ENCODE results near the gene SLC41A1.

SLC41A1 gene

DNA sequence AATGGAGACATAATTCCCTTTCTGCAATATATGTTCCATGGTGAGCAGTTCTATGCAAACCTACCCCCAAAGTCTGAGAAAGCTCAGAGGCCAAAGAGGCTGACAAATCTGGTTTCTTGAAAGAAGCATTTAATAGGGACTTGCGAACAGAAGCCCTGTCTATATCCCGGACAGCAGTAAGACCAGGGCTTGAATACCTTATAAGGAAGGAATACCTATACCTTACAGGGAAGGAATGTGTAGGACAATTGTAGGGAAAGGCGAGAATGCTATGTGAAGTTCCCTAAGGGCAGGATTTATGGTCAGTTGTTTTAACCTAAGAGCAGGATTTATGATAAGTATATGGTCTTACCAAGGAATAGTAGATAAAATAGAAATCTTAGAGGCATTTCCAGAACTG lies 5.0 kb upstream of the SLC41A1 start:
- DNase-seq, result no peak

DNA sequence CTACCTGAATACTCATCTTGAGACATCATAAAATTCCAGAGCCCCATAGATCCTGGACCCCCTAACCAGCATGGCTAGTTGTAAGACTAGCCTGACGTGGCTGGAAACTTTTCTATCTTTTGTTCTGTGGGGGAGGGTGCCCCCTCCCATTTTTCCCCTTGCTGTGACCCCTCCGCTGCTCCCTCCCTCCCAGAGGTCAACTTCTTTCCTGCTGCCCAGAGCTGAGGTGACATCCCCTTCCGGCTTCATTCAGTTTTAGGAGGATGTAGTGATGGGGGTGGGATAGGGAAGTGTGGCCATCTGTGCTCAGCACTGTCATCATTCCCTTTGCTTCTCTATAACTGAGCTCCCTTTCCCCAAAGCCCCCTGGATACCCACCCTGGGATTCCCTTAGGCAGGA lies 4.4 kb upstream of the SLC41A1 start:
- DNase-seq, result no peak

DNA sequence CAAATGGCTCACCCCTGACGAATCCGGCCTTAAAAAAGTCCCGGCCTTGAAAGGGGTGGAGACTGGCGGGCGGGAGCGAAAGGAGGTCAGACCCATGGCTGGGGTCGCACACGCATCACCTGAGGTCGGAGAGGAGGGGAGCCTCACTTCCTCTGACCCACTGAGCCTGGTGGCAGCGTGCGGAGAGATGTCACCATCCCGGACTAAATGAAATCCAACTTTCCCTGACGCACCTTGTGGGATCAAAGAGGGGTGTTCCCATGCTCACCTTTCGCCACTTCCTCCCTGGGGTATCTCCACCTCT lies 709 bp upstream of the SLC41A1 start:
- no peak for DNase-seq

DNA sequence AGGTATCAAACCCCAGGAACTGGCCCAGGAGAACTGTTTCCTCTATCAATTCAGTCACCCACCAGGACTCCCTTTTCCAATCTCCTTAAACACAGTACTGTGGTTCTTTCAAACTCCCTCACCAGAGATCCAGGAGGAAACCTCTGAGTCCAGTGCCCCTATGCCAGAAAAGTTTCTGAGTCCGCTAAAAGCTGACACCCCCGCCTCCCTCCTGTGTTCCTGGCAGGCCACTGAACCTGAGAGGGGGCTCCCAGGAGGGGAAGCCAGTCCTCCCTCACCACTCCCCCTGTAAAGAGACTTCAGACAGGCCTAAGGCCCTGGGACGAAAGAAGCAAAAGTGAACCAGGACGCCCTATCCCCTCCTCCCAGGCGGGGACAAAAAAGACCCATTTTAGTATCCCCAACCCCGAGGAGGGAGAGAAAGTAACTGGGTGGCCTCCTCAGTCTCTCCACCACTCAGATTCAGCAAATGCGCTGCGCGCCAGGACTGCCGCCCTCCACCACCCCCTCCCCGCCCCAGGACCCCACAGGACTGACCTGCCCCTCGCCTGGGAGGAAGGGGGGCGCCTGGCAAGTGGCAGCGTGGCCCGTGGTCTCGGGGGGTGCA lies 624 bp downstream of the SLC41A1 start:
- DNase-seq, result peak; percentile 22

DNA sequence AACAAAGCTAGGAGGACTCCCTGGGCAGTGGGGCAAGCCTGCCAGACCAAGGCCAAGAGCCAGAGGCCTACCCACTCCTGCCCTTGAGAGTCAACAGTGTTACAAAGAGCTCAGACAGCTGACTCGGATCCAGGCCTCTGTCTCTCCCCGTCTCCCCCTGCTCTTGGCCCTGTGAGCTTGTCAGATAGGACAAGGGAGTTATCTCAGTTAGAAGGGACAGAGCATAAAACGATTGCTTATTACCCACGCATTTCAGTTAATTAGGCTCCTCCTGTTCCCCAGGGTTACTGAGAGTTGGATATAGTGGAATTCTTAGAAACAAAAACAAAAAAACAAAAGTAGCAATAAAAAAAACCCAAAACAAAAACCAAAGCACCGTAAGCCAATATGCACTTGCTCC lies 1.3 kb downstream of the SLC41A1 start:
- no peak for DNase-seq

DNA sequence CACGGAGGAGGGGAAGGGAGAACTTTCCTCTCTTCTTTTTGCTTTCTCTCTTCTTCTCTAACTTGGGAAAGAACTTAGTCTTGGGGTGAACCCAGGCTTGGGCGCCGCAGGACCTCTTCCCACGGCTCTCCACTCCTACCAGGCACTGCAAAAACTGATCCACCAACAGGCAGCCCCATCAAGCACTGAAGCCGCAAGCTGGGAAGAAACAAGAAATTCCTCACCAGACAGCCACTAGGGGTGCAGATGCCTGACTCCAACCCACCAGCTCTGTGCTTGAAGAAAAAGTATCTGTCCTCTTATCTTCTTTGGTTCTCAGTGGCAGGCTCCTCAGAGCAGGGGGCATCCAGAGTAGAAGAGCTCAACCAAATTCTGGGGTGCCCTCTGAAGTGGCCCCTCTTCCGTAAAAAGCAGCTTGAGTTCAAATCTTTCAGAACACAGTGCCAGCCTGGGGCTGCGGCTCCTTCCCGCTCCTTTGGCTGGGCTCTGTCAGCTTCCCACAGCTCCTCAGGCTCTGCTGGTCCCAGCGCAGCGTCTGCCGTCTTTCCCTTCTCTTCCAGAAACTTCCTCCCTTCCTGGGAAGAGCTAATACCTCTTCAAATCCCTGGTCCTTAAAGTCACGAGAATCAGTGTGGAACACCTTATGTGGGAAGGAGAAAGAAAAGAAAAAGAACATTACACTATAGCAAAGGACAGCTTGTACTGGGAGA lies 2.4 kb downstream of the SLC41A1 start:
- no peak for DNase-seq

DNA sequence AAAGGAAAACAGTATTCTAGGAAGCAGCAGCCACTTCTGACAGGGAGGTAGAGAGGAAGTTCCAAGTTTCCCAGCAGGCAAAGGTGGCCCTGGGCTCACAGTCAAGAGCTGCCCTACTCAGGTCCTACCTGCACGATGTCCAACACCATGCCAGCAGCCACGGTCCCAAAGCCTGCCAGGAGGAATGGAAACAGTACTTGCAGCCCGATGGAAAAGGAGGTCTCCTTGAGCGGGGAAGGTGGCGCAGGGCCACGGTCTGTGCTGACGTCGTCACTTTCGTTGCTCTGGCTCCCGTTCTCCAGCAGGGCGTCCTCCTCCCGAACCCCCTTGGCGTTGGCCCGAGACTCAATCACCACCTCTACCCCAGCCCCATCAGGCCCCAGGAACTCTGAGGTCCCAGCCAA lies 3.1 kb downstream of the SLC41A1 start:
- DNase-seq, result no peak

DNA sequence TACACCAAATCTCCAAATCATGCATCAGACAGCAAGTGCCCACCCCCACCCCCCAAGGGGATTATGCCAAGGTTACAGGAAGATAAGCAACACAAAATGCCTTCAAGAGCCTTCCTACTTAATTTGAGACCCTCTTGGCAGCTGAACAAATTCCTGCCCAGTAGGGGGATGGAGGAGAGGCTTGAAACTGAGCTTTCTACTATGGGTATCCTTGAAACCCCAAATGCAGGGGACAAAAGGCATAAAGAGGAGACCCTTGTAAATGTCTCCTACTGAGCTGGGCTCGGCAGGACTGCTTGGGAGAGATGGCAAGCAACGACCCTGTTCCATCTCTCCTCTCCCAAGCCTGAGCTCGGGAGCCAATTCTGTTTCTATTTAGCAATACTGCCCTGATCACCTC lies 3.5 kb downstream of the SLC41A1 start:
- no peak for DNase-seq

DNA sequence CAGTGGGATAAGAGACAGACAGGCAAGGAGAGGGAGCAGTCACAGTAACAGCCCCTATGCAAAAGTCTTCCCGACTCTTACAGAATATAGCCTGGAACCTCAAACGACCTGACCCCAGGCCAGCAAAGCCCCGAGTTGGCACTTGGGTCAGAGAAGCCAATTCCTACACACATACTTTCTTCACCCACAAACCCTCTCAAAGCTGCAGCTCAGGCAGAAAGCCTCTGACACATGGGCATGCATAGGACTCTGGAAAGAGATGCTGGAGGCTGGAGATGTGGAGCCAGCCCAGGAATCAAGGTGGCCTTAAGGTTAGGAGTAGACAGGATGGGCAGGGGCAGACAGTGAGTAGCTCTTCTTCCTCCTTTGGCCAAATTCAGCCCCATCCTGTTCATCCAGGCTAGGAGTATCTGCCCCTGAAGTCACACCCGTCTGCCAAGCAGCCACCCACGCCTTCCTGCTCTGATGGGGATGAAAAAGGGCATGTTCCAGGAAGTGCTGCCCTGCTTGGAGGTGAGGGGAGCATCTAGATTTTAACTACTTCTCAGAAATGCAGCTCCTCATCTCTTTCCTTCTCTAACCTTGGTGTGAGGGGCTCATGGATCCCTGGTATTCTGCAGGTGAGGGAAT lies 7.8 kb downstream of the SLC41A1 start:
- no peak for DNase-seq

DNA sequence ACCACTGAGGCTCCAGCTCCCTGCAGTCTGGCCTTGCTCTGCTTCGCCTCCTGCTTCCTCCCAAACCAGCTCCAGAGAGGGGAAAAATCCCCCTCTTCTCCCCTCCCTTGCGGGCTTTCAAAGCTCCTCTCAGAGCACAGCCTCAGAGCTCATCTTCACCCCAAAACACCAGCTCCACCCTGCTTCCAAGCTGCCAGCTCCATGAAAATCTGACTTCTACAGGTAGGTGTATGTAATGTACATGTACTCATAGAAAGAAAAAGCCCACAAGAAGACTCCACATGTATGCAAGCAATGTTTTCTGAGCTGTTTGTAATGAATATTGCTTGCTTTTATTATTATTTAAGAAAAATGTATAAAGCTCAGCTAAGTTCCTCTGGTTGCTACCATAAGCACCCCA lies 8.4 kb downstream of the SLC41A1 start:
- no peak for DNase-seq

DNA sequence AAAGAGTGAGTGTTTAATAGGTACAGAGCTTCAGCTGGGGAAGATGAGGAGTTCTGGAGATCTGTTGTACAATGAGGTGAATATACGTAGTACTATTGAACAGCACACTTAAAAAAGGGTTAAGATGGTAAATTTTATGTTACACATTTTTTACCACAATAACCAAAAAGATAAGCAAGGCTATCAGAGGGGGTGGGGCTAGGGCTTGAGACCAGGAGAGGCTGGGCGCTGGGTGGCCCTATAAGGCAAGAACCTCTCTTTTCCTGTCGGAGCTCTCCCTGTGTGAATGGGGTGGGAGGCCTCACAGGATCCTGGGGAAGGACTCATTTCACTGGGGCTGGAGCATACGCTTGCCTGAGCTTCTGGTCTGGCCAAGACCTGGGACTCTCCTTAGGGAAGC lies 9.0 kb downstream of the SLC41A1 start:
- no peak for DNase-seq

DNA sequence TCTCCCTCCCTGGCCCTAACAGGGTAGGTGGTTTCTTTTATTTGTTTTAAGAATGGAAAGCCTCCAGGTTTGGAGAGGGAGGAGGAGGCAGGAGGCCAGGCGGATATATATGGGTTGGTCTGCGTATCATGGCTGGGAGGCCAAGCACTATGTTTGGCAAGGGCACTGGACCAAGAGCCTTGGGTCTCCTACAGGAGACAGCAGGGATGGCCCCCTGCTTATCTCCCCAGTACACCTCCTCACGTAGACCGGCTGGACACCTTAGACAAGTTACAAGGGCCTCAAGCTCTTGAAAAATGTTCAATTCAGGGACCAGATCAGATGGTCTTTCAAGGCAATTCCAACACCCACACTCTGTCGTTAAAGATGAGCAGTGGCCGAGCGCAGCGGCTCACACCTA lies 10.9 kb downstream of the SLC41A1 start:
- no peak for DNase-seq

DNA sequence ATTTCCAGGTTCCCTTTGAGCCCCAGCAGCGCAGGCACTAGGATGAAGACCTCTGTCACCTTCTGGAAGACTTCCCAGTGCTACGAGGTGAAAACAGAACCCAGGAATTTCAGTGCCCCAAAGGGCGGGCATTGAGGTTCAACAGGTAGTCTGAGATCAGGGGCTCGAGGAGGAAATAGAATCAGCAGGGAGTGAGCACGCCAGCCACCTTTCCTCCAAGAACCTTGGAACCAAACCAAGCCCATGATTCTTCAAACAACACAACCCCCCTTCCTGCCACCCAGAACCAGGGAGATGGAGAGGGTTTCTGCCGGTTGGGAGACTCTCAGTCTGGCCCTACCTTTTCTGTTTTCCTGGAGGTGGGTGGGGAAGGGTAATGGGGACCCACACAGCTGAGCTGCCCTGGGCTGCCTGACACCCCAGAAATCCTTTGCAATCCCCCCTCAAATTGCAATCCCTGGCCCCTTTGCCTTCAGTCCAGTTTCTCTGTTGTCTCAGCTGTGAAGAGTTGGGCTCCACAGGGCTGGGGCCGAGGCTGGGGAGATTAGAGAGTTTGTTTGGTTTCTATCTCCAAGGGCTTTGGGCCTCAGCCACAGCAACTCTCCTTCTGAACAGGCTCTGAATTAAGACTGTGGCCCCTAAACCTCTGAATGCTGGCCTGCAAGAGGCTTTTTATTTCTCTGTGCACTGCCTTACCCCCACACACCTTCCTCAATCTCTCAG lies 11.9 kb downstream of the SLC41A1 start:
- DNase-seq, result no peak

DNA sequence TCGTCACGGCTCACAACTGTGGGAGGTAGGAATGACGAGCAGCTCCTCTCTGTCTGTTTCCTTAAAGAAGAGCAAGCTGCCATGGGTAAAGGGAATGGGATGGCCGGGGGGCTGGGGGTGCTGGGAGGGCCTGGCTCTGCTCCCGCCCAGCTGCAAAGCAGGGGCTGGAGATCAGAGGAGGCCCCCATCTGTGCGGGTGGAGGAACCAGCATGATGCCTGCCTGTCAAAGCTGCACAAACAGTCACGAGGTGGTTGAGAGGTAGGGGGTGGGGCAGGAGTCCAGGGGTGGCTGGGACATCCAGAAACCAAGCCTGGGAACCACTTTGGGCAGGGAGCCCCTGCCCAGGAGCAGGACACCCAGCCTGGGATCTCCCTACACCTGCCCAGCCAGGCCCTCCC lies 12.6 kb downstream of the SLC41A1 start:
- DNase-seq, result no peak

DNA sequence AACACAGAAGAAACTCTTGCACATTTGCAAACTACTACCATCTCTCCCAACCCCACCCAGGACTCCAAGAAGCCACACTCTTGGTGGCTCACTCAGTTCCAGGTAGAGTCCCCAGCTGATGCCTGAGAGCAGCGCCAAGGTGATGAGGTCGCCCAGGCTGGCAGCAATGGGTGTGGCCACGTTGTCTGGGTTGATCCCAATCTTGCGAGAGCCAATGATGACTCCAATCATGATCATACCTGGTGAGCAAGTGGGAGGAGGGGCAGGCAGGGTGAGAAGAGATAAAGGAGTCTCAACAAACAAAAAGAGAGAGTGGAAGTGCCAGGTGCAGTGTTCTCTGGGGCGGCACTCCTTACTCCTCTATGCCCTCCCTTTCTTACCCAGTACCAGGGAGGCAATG lies 14.4 kb downstream of the SLC41A1 start:
- no peak for DNase-seq

DNA sequence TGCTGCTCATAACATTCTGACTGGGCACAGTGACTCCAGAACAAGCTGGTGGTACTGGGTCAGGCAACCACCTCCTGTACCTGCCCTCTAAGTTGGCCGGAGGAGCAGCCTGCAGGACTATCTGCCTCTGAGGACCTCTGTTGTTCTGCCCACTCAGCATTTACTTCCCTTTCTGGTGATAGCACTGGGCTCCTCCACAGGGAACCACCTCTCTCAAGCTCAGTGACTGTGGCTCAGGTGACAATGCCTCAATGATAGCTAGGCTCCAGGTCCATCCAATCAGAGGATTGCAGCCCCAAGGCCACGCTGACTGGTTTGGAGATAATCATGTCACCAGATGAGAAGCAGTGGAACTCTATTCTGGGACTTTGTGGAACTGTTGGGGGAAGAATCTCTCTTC lies 15.8 kb downstream of the SLC41A1 start:
- DNase-seq, result no peak

DNA sequence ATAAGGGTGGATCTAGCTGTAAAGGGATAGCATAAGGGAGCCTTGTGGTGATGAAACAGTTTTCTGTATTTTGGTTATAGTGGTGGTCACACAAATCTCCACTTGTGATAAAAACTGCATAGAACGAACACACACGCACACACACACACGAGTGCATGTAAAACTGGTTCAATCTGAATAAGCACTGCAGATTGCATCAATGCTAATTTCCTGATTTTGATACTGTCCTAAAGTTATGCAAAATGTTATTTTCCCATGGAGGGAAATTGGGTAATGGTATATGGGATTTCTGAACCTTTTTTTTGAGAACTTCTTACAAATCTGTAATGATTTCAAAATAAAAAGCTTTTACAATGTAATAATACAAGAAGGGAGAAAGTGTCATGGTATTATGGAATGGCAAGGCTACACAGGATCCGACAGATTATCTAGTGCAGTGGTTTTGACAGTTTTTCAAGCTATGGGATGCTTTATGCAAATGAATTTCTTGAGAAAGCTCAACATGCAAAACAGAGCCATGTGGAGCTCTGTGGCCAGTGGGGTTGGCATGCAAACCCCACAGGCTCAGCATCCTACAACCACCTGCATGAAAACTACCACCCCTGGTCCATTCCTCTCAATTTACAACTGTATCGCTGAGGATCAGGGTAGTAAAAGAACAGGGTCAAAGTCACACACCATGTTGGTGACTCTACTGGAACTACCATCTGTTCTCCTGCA lies 18.8 kb downstream of the SLC41A1 start:
- no peak for DNase-seq

DNA sequence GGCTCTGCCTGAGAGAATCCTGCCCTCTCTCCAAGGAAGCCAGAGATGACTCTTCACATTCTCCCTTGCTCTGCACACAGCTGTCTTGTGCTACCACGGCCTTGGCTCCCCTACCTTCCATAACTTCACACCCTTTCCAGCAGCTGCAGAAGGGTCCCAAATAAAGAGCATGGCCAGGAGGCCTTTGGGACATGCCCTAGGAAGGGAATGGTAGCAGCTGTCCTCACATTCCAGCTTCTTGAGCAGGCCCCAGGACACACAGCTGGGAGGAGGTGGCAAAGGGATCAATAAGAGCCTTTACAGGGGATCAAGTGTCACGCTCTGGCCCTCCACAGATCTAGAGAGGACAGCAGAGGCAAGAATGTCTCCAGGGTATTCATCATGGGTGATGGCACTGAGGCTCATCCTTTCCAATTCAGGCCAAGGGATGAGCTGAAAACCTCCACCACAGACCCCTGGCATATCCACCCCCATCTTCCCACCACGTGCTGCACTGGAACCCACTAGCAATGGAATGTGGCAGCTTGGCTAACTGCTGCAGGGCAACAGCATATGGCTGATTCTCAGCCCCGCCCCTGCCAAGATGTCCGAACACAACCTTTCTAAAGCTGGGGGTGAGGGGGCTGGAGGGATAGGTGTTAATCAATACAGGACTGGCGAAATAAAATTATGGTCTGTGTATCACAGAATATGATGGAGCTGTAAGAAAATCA lies 19.9 kb downstream of the SLC41A1 start:
- no peak for DNase-seq

DNA sequence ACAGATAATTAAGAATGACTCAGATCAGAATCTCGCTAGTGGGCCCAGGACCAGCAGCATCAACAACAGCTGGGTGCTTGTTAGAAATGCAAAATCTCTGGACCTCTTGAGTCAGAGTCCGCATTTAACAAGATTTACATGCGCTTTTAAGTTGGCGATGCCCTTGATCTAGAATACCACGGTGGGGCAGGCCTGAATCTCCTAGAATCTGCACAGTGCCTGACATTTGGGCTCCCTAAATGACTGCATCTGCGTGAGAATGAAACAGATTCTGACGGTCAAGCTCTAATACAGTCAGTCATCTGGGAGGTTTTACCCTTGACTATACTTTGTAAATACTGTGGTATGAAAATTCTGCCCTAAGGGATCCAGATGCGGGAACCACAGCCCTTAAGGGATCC lies 20.5 kb downstream of the SLC41A1 start:
- no peak for DNase-seq

DNA sequence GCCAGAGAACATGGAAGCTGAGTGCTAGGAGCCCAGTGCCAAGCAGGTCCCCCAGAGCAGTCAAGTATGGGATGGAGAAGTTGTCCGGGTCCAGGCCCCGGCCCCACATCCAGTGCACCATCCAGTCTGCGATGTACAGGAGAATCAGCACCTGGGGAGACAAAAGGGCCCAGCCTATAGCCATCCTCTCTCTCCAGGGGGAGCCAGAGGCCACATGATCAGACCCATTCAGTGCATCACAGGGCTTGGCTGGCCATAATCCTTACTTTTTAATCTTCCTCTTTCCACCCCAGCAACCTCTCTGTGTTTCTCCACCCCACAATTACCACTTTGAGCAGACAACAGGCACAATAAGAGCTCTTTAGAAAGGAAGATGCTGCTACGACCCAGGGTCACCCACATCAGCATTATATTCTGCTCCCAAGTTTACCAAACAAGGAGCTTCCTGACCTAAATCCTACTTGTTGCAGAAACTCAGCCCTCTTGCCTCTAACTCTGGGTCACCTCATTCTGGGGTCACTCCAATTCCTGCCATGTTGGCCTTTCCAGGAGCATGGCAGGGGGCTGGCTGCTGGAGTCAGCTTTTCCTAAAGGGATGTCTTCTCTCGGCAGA lies 21.3 kb downstream of the SLC41A1 start:
- peak; percentile 53 for DNase-seq

DNA sequence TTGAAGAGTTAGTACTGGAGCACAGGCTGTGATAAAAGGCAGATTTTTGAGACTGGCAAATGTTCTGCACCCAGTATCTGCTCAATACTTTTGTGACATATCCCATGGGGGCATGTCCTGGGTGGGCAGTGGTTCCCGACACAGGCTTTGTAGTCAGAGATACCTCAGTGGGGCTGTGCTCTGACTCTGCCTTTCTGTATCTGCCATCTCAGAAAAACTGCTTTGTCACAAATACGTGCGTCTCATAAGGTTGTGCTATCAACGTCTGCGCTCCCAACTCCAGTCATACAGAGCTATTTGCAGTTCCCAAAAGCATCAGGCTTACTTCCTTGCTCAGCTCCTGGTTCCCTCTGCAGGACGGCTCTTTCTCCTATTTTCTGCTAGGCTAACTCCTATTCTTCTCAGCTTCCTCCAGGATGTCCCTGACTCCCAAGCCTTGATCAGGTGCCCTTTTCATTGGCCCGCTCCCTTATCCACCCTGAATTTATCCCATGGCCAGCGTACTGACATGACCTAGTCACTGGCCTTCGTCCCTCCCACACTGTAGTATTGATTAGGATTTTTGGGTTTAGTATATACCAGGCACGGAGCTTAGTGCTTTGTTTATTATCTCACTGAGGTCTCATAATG lies 25.6 kb downstream of the SLC41A1 start:
- no peak for DNase-seq

DNA sequence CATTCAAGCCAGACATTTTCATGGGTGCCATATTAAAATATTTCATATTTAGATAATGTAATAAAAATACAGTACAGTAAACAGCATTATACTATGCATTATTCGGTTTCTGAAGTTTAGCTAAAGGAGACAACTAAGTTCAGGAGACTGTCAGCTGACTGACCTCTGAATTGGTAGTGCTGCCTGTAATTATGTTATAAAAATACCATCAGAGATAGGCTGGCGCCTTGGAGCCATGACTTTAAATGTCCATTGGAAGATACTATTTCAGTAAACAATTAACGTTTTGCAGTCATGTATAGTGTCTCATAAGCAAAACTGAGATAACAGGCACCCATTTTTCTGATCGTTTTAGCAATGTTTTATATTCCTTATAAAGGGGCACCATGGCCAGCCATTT lies 26.4 kb downstream of the SLC41A1 start:
- no peak for DNase-seq
